PC-3 (cell line): ENCODE results near the gene MKRN2OS. TPM values are rescaled to one million over a fixed set of nuclear protein-coding genes. Genes with fewer than 3 reads are reported as not detected.

Source experiments
- ATAC-seq: fragments of 200-7000 bp; cut with Tn5 transposase; 2 replicates; pipeline ENCODE4 v1.9.1; 2020; ENCODE audit warnings: mild to moderate bottlenecking, moderate library complexity
- BruUV-seq: library from RNA; stranded (reverse); fragments of 400-500 nt; replicated peaks from 2 replicates; lab custom pipeline; 2021; lab: Mats Ljungman, UMichigan
- CTCF ChIA-PET: fragments of 300-600 bp; sonication (Branson Sonifier 250); formaldehyde crosslinking; loops from one replicate; lab custom pipeline; 2022; ENCODE audit warnings: antibody characterized with exemption; lab: Charles Lee
- POLR2A ChIA-PET: fragments of 300-600 bp; sonication (Branson Sonifier 250); formaldehyde crosslinking; loops from one replicate; lab custom pipeline; 2022; ENCODE audit warnings: antibody characterized with exemption; ENCODE audit not compliant: unreplicated experiment; lab: Charles Lee
- DNase-seq: peaks from one replicate; pipeline ENCODE4 v3.0.0-alpha.2; 2015
- H2AFZ ChIP-seq: fragments of 300-600 bp; sonication (generic); 2 replicates; pipeline ENCODE4 v1.6.0; 2016; ENCODE audit warnings: antibody characterized with exemption, low read length
- H3F3A ChIP-seq: fragments of 300-600 bp; sonication (generic); one replicate; pipeline ENCODE4 v1.6.0; 2017; ENCODE audit warnings: antibody characterized with exemption, low read length, control low read depth, mild to moderate bottlenecking; ENCODE audit not compliant: unreplicated experiment
- H3K27ac ChIP-seq: fragments of 300-600 bp; sonication (generic); 2 replicates; pipeline ENCODE4 v1.5.1; 2016; ENCODE audit warnings: mild to moderate bottlenecking, low read length
- H3K27me3 ChIP-seq: fragments of 300-600 bp; sonication (generic); 2 replicates; pipeline ENCODE4 v1.6.1; 2016; ENCODE audit warnings: low read length, mixed read lengths
- H3K36me3 ChIP-seq: fragments of 300-600 bp; sonication (generic); 2 replicates; pipeline ENCODE4 v1.6.1; 2016; ENCODE audit warnings: low read depth, mixed run types, low read length, mixed read lengths
- H3K4me1 ChIP-seq: fragments of 300-600 bp; sonication (generic); 2 replicates; pipeline ENCODE4 v1.5.1; 2016; ENCODE audit warnings: low read length; ENCODE audit not compliant: insufficient read depth
- H3K4me2 ChIP-seq: fragments of 300-600 bp; sonication (generic); 2 replicates; pipeline ENCODE4 v1.6.0; 2016; ENCODE audit warnings: low read length
- H3K4me3 ChIP-seq: fragments of 300-600 bp; sonication (generic); 2 replicates; pipeline ENCODE4 v1.5.1; 2016; ENCODE audit warnings: mild to moderate bottlenecking, low read length, mixed read lengths
- H3K79me2 ChIP-seq: fragments of 300-600 bp; sonication (generic); 2 replicates; pipeline ENCODE4 v1.6.1; 2017; ENCODE audit warnings: low read length, mixed read lengths
- H3K9ac ChIP-seq: fragments of 300-600 bp; sonication (generic); 2 replicates; pipeline ENCODE4 v1.6.0; 2016; ENCODE audit warnings: mild to moderate bottlenecking, low read length
- H3K9me2 ChIP-seq: fragments of 300-600 bp; sonication (generic); replicated peaks from 2 replicates; pipeline ENCODE4 v1.6.1; 2016; ENCODE audit warnings: mixed run types, low read length, mixed read lengths
- H3K9me3 ChIP-seq: fragments of 300-600 bp; sonication (generic); 2 replicates; pipeline ENCODE4 v1.6.1; 2016; ENCODE audit warnings: low read length, mixed read lengths
- H4K20me1 ChIP-seq: fragments of 300-600 bp; sonication (generic); 2 replicates; pipeline ENCODE4 v1.6.1; 2016; ENCODE audit warnings: low read length, mixed read lengths
- CTCF ChIP-seq: fragments of 300-600 bp; sonication (generic); conservative IDR thresholded peaks from 2 replicates; pipeline ENCODE4 v1.5.1; 2017; ENCODE audit warnings: antibody characterized with exemption, low read depth, mild to moderate bottlenecking, low read length
- EZH2 ChIP-seq: fragments of 300-600 bp; sonication (generic); IDR thresholded peaks from one replicate; pipeline ENCODE4 v1.6.1; 2017; ENCODE audit warnings: antibody characterized with exemption, mild to moderate bottlenecking, low read length; ENCODE audit not compliant: unreplicated experiment
- EZH2phosphoT487 ChIP-seq: fragments of 300-600 bp; sonication (generic); IDR thresholded peaks from 2 replicates; pipeline ENCODE4 v1.6.1; 2018; ENCODE audit warnings: mild to moderate bottlenecking, antibody characterized with exemption, low read length, borderline replicate concordance
- intact Hi-C: fragments of 100-400 bp; cut with micrococcal nuclease; formaldehyde crosslinking; loops from 2 replicates; pipeline ENCODE4 v1.9.0; 2023
- total RNA-seq: library from RNA; depleted of rRNA; stranded (reverse); fragments of >200 nt; gene quantifications from 2 replicates; pipeline ENCODE4 v1.2.3, GENCODE V29; 2014

Gene MKRN2OS
- total RNA-seq, 1 experiment from 2014 or later, result 6.6 TPM

- intact Hi-C loops, result no loop called here
- no peak overlapping the region for H3K9ac ChIP-seq
- DNase-seq (no peak), ATAC-seq (no peak)
- H3K79me2 ChIP-seq, result no peaks in the 10 kb centered on the region
- H3K27ac ChIP-seq, result no peak overlapping the region
- H3K36me3 ChIP-seq, result peaks cover 69% of the 10 kb centered on the region
- no peaks in the 10 kb centered on the region for H3K9me3 ChIP-seq
- H3F3A ChIP-seq, result no peaks in the 10 kb centered on the region
- no peak overlapping the region for H3K4me3 ChIP-seq
- H3K9me2 ChIP-seq, result no peaks in the 10 kb centered on the region
- no TSS peak for BruUV-seq
- H3K27me3 ChIP-seq, result no peaks in the 10 kb centered on the region
- TF ChIP-seq EZH2 (no peak), CTCF (no peak), EZH2phosphoT487 (no peak)
- no peak overlapping the region for H2AFZ ChIP-seq
- ChIA-PET CTCF (no interaction called here), POLR2A (no interaction called here)
- no peak overlapping the region for H3K4me2 ChIP-seq
- 0 out of 2 replicates have a peak, but pooled peaks cover 3% of the 10 kb centered on the region for H3K4me1 ChIP-seq
- H4K20me1 ChIP-seq, result no peaks in the 10 kb centered on the region
Observed at GRCh38 chr3:12574661-12575060, 29.4 kb upstream of the MKRN2OS start.

GRCh38 chr3:12574131-12574530 is 28.8 kb upstream of the MKRN2OS start:
- CTCF ChIA-PET, result no interaction called here
- H3K79me2 ChIP-seq, result no peaks in the 10 kb centered on the region
- H3K9ac ChIP-seq, result no peak overlapping the region
- H3K9me3 ChIP-seq, result no peaks in the 10 kb centered on the region
- no peaks in the 10 kb centered on the region for H3K9me2 ChIP-seq
- no peak overlapping the region for H3K27ac ChIP-seq
- H3K4me2 ChIP-seq, result no peak overlapping the region
- DNase-seq (no peak), ATAC-seq (no peak)
- no TSS peak for BruUV-seq
- no peaks in the 10 kb centered on the region for H4K20me1 ChIP-seq
- no peaks in the 10 kb centered on the region for H3K27me3 ChIP-seq
- POLR2A ChIA-PET, result no interaction called here
- peaks cover 66% of the 10 kb centered on the region for H3K36me3 ChIP-seq
- no peak overlapping the region for H3K4me3 ChIP-seq
- no peaks in the 10 kb centered on the region for H3F3A ChIP-seq
- H2AFZ ChIP-seq, result no peak overlapping the region
- TF ChIP-seq EZH2, result no peak
- no peak for TF ChIP-seq CTCF
- TF ChIP-seq EZH2phosphoT487, result no peak
- H3K4me1 ChIP-seq, result no peaks in the 10 kb centered on the region
- intact Hi-C loops, result no loop called here

- Histone ChIP-seq H4K20me1 (peaks cover 8% of the 10 kb centered on the region; the same call in 1 of the 2 replicates), H3K9ac (no peak overlapping the region), H3K36me3 (peaks cover 65% of the 10 kb centered on the region), H3K4me1 (no peaks in the 10 kb centered on the region), H3K79me2 (peaks cover 21% of the 10 kb centered on the region), H3K4me3 (no peak overlapping the region), H3F3A (no peaks in the 10 kb centered on the region), H3K27me3 (no peaks in the 10 kb centered on the region), H3K9me3 (no peaks in the 10 kb centered on the region), H3K27ac (no peak overlapping the region), H3K9me2 (no peaks in the 10 kb centered on the region), H3K4me2 (no peak overlapping the region), H2AFZ (no peak overlapping the region)
- ATAC-seq (no peak), DNase-seq (no peak)
- intact Hi-C loops, result no loop called here
- TF ChIP-seq EZH2phosphoT487 (no peak), EZH2 (no peak), CTCF (no peak)
- ChIA-PET CTCF (no interaction called here), POLR2A (no interaction called here)
- BruUV-seq, result no TSS peak
Observed at GRCh38 chr3:12571986-12572385, 26.7 kb upstream of the MKRN2OS start.
